ENCODE results near the gene SLC9A3. TPM values are rescaled to one million over a fixed set of nuclear protein-coding genes. Genes with fewer than 3 reads are reported as not detected.

Gene SLC9A3
- total RNA-seq, 1 experiment from 2014 or later = 1.9 TPM

- peak overlapping the region; percentile 86 for H3K27ac ChIP-seq (ENCODE audit: low read depth, low read length, poor library complexity, severe bottlenecking)
- peaks cover 8% of the 10 kb centered on the region for H3K36me3 ChIP-seq (ENCODE audit: insufficient read depth, low read length, poor library complexity, severe bottlenecking)
- H3K4me3 ChIP-seq (ENCODE audit: low read depth, low read length, poor library complexity, severe bottlenecking) = peak overlapping the region; percentile 97
- no peaks in the 10 kb centered on the region for H3K27me3 ChIP-seq (replicated peaks; ENCODE audit: insufficient read depth, low read depth, low read length, poor library complexity)
- ChIA-PET CTCF (no interaction called here), POLR2A (ENCODE audit: low non-redundant PET) (no interaction called here)
- no peaks in the 10 kb centered on the region for H3K9me3 ChIP-seq (ENCODE audit: low read depth, low read length, poor library complexity, severe bottlenecking)
- TF ChIP-seq EZH2 (IDR thresholded peaks at IDR 0.05; ENCODE audit: borderline replicate concordance, low read depth, low read length, poor library complexity, severe bottlenecking) (no peak), CTCF (conservative IDR thresholded peaks at IDR 0.05; ENCODE audit: low read depth, low read length) (no peak)
- DNase-seq (ENCODE audit: low spot score) = no peak
- H3K4me1 ChIP-seq (ENCODE audit: insufficient read depth, low read length, poor library complexity, severe bottlenecking) = peaks cover 9% of the 10 kb centered on the region
- no TSS peak for BruUV-seq (replicated peaks)
- intact Hi-C loops (cut with micrococcal nuclease; ENCODE audit: unreplicated experiment) = no loop called here
Observed at GRCh38 chr5:441996-442334, 82.3 kb downstream of the SLC9A3 start.

- POLR2A ChIA-PET (ENCODE audit: low non-redundant PET) = no interaction called here
- Histone ChIP-seq H3K36me3 (ENCODE audit: insufficient read depth, low read length, poor library complexity, severe bottlenecking) (no peaks in the 10 kb centered on the region), H3K27me3 (replicated peaks; ENCODE audit: insufficient read depth, low read depth, low read length, poor library complexity) (no peaks in the 10 kb centered on the region), H3K9me3 (ENCODE audit: low read depth, low read length, poor library complexity, severe bottlenecking) (no peaks in the 10 kb centered on the region), H3K27ac (ENCODE audit: low read depth, low read length, poor library complexity, severe bottlenecking) (no peak overlapping the region), H3K4me3 (ENCODE audit: low read depth, low read length, poor library complexity, severe bottlenecking) (no peak overlapping the region), H3K4me1 (ENCODE audit: insufficient read depth, low read length, poor library complexity, severe bottlenecking) (peaks cover 9% of the 10 kb centered on the region)
- intact Hi-C loops (cut with micrococcal nuclease; ENCODE audit: unreplicated experiment) = no loop called here
- TF ChIP-seq EZH2 (IDR thresholded peaks at IDR 0.05; ENCODE audit: borderline replicate concordance, low read depth, low read length, poor library complexity, severe bottlenecking) (no peak), CTCF (conservative IDR thresholded peaks at IDR 0.05; ENCODE audit: low read depth, low read length) (no peak)
- CTCF ChIA-PET = no interaction called here
- no peak for DNase-seq (ENCODE audit: low spot score)
- BruUV-seq (replicated peaks) = no TSS peak
Observed at GRCh38 chr5:440401-441201, 83.6 kb downstream of the SLC9A3 start.

GRCh38 chr5:439636-440035, 84.6 kb downstream of the SLC9A3 start:
- Histone ChIP-seq H3K27ac (ENCODE audit: low read depth, low read length, poor library complexity, severe bottlenecking) (no peak overlapping the region), H3K4me1 (ENCODE audit: insufficient read depth, low read length, poor library complexity, severe bottlenecking) (peaks cover 9% of the 10 kb centered on the region), H3K9me3 (ENCODE audit: low read depth, low read length, poor library complexity, severe bottlenecking) (no peaks in the 10 kb centered on the region), H3K4me3 (ENCODE audit: low read depth, low read length, poor library complexity, severe bottlenecking) (no peak overlapping the region), H3K36me3 (ENCODE audit: insufficient read depth, low read length, poor library complexity, severe bottlenecking) (no peaks in the 10 kb centered on the region), H3K27me3 (replicated peaks; ENCODE audit: insufficient read depth, low read depth, low read length, poor library complexity) (no peaks in the 10 kb centered on the region)
- TF ChIP-seq CTCF (conservative IDR thresholded peaks at IDR 0.05; ENCODE audit: low read depth, low read length) (no peak), EZH2 (IDR thresholded peaks at IDR 0.05; ENCODE audit: borderline replicate concordance, low read depth, low read length, poor library complexity, severe bottlenecking) (no peak)
- no TSS peak for BruUV-seq (replicated peaks)
- ChIA-PET POLR2A (ENCODE audit: low non-redundant PET) (no interaction called here), CTCF (no interaction called here)
- intact Hi-C loops (cut with micrococcal nuclease; ENCODE audit: unreplicated experiment) = no loop called here
- DNase-seq (ENCODE audit: low spot score) = no peak

Measured in A673 (cell line).